Measurements from ENCODE around the gene CORO2A.
"Not testable (repeated sequence)": the region's sequence is repeated elsewhere in the genome, so short reads cannot be mapped to it uniquely, and the experiment has no call there.

CORO2A gene

GRCh38 chr9:98091735-98092612 is 100.5 kb downstream of the CORO2A start:
- TF ChIP-seq CTCF (IDR thresholded peaks at IDR 0.05; ENCODE audit: borderline replicate concordance, extremely low read depth, low read length, poor library complexity, severe bottlenecking), result no peak
- TF ChIP-seq EZH2 (IDR thresholded peaks at IDR 0.05; ENCODE audit: borderline replicate concordance, low read depth, low read length, severe bottlenecking), result no peak
- Histone ChIP-seq H3K4me2 (ENCODE audit: insufficient read depth, low read length) (no peak overlapping the region), H3K9me3 (ENCODE audit: insufficient read depth, low read length, severe bottlenecking) (no peaks in the 10 kb centered on the region), H3K4me3 (ENCODE audit: low read depth in 1 of 2, low read length in 2 of 2) (no peak overlapping the region), H3K36me3 (ENCODE audit: insufficient read depth, low read length) (peaks cover 61% of the 10 kb centered on the region), H3K4me1 (ENCODE audit: insufficient read depth, low read length) (no peaks in the 10 kb centered on the region), H3K27ac (ENCODE audit: low read length) (no peak overlapping the region; the same call in 1 of the 2 replicates), H2AFZ (ENCODE audit: low read depth, low read length) (no peak overlapping the region), H3K9ac (ENCODE audit: low read depth, low read length) (no peak overlapping the region), H4K20me1 (ENCODE audit: insufficient read depth, low read length) (no peaks in the 10 kb centered on the region), H3K79me2 (ENCODE audit: insufficient read depth, low read length) (no peaks in the 10 kb centered on the region), H3K27me3 (ENCODE audit: insufficient read depth, low read length, poor library complexity) (no peaks in the 10 kb centered on the region)
- ATAC-seq (ENCODE audit: insufficient read depth, low read depth) (no peak), DNase-seq (no peak)

GRCh38 chr9:98090674-98091073 is 101.8 kb downstream of the CORO2A start:
- not testable (repeated sequence) for H3K9ac ChIP-seq (ENCODE audit: low read depth, low read length); H3K27me3 ChIP-seq (ENCODE audit: insufficient read depth, low read length, poor library complexity); ATAC-seq (ENCODE audit: insufficient read depth, low read depth); H3K9me3 ChIP-seq (ENCODE audit: insufficient read depth, low read length, severe bottlenecking); H3K79me2 ChIP-seq (ENCODE audit: insufficient read depth, low read length); H3K4me1 ChIP-seq (ENCODE audit: insufficient read depth, low read length); H3K27ac ChIP-seq (ENCODE audit: low read length); H3K4me3 ChIP-seq (ENCODE audit: low read depth in 1 of 2, low read length in 2 of 2); DNase-seq; H3K4me2 ChIP-seq (ENCODE audit: insufficient read depth, low read length); H4K20me1 ChIP-seq (ENCODE audit: insufficient read depth, low read length); H2AFZ ChIP-seq (ENCODE audit: low read depth, low read length)
- TF ChIP-seq CTCF (IDR thresholded peaks at IDR 0.05; ENCODE audit: borderline replicate concordance, extremely low read depth, low read length, poor library complexity, severe bottlenecking), result peak; percentile 22
- H3K36me3 ChIP-seq (ENCODE audit: insufficient read depth, low read length), result peaks cover 61% of the 10 kb centered on the region

GRCh38 chr9:98087420-98088354 is 104.8 kb downstream of the CORO2A start:
- no peaks in the 10 kb centered on the region for H3K9me3 ChIP-seq (ENCODE audit: insufficient read depth, low read length, severe bottlenecking)
- H3K4me1 ChIP-seq (ENCODE audit: insufficient read depth, low read length), result no peaks in the 10 kb centered on the region
- no peak overlapping the region for H3K9ac ChIP-seq (ENCODE audit: low read depth, low read length)
- H3K79me2 ChIP-seq (ENCODE audit: insufficient read depth, low read length), result no peaks in the 10 kb centered on the region
- H3K4me3 ChIP-seq (ENCODE audit: low read depth in 1 of 2, low read length in 2 of 2), result no peak overlapping the region
- no peak overlapping the region for H3K4me2 ChIP-seq (ENCODE audit: insufficient read depth, low read length)
- DNase-seq (no peak), ATAC-seq (ENCODE audit: insufficient read depth, low read depth) (no peak)
- TF ChIP-seq CTCF (IDR thresholded peaks at IDR 0.05; ENCODE audit: borderline replicate concordance, extremely low read depth, low read length, poor library complexity, severe bottlenecking) (no peak), EZH2 (IDR thresholded peaks at IDR 0.05; ENCODE audit: borderline replicate concordance, low read depth, low read length, severe bottlenecking) (no peak)
- peaks cover 63% of the 10 kb centered on the region for H3K36me3 ChIP-seq (ENCODE audit: insufficient read depth, low read length)
- no peaks in the 10 kb centered on the region for H4K20me1 ChIP-seq (ENCODE audit: insufficient read depth, low read length)
- no peak overlapping the region for H2AFZ ChIP-seq (ENCODE audit: low read depth, low read length)
- H3K27ac ChIP-seq (ENCODE audit: low read length), result no peak overlapping the region
- no peaks in the 10 kb centered on the region for H3K27me3 ChIP-seq (ENCODE audit: insufficient read depth, low read length, poor library complexity)
